MM.1S (cell line): ENCODE data around the gene GPR137.

ENCODE experiments used
- EZH2 ChIP-seq: fragments of 300-600 bp; sonication (generic); optimal IDR thresholded peaks from 2 replicates; pipeline ENCODE3; 2017; ENCODE audit warnings: low read depth, mild to moderate bottlenecking, antibody characterized with exemption, low read length, mixed read lengths
- EZH2phosphoT487 ChIP-seq: fragments of 300-600 bp; sonication (generic); IDR thresholded peaks from 2 replicates; pipeline ENCODE4 v1.6.1; 2018; ENCODE audit warnings: antibody characterized with exemption, low read length
- TF ChIP-seq, protein P1 (sequence below): fragments of 300-600 bp; sonication (generic); IDR thresholded peaks from 2 replicates; pipeline ENCODE4 v1.5.1; 2016; ENCODE audit warnings: antibody characterized with exemption, low read length, mixed read lengths

DNA sequence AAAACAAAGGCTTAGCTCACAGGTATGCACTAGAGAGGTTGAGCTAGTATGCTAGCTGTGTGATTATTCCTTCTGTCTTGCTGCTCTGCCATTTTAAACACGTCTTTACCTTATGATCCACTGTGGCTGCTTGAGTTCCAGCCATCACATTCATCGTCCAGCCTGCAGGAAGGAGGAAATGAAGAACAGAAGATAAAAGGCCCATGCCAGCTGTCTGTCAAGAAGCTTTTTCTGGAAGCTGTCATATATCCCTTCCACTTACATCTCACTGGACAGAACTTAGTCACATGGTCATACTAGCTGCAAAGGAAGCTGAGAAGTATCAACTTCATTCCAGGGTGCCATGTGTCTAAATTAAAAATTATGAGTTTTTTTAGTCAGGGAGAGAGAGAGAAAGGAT lies 41.7 kb downstream of the GPR137 start:
- TF ChIP-seq, protein P1, sequence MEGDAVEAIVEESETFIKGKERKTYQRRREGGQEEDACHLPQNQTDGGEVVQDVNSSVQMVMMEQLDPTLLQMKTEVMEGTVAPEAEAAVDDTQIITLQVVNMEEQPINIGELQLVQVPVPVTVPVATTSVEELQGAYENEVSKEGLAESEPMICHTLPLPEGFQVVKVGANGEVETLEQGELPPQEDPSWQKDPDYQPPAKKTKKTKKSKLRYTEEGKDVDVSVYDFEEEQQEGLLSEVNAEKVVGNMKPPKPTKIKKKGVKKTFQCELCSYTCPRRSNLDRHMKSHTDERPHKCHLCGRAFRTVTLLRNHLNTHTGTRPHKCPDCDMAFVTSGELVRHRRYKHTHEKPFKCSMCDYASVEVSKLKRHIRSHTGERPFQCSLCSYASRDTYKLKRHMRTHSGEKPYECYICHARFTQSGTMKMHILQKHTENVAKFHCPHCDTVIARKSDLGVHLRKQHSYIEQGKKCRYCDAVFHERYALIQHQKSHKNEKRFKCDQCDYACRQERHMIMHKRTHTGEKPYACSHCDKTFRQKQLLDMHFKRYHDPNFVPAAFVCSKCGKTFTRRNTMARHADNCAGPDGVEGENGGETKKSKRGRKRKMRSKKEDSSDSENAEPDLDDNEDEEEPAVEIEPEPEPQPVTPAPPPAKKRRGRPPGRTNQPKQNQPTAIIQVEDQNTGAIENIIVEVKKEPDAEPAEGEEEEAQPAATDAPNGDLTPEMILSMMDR: no peak
- TF ChIP-seq EZH2 (no peak), EZH2phosphoT487 (no peak)
